C4-2B (cell line): Measurements from ENCODE around the gene GRAP2.
"Not testable (repeated sequence)": the region's sequence is repeated elsewhere in the genome, so short reads cannot be mapped to it uniquely, and the experiment has no call there.

Experiments used
- CTCF ChIP-seq: fragments of 450-650 bp; conservative IDR thresholded peaks from 2 replicates; pipeline ENCODE4 v1.5.1; 2017; ENCODE audit warnings: mild to moderate bottlenecking
- ZFX ChIP-seq: fragments of 450-650 bp; IDR thresholded peaks from 2 replicates; pipeline ENCODE4 v1.6.1; 2017

- TF ChIP-seq CTCF, ZFX: not testable (repeated sequence)
Measured at GRCh38 chr22:39869797-39870196, 31.1 kb upstream of the GRAP2 start.
